ENCODE measurements around the gene DHRSX. TPM values are rescaled to one million over a fixed set of nuclear protein-coding genes. Genes with fewer than 3 reads are reported as not detected.
A peak's percentile ranks its signal among the peaks of the same experiment; 100 is the strongest.

Gene DHRSX
- total RNA-seq, 1 donor from 2014 or later, result 65.4 TPM

- Mint-ChIP-seq H3K27me3 (no peaks in the 10 kb centered on the region), H3K9me3 (ENCODE audit: low read depth) (peaks cover 3% of the 10 kb centered on the region), H3K4me3 (ENCODE audit: low read depth) (no peak overlapping the region), H3K27ac (no peak overlapping the region), H3K4me1 (ENCODE audit: low read depth) (no peaks in the 10 kb centered on the region), H3K36me3 (ENCODE audit: insufficient read depth) (peaks cover 35% of the 10 kb centered on the region)
- TF ChIP-seq CTCF (IDR thresholded peaks at IDR 0.05; ENCODE audit: unreplicated experiment), result no peak
- no peak for DNase-seq (ENCODE audit: low spot score, unreplicated experiment)
Observed at GRCh38 chrX:2434270-2435163, 66.3 kb downstream of the DHRSX start.

- Mint-ChIP-seq H3K9me3 (ENCODE audit: low read depth) (peaks cover 5% of the 10 kb centered on the region), H3K4me3 (ENCODE audit: low read depth) (no peak overlapping the region), H3K4me1 (ENCODE audit: low read depth) (no peaks in the 10 kb centered on the region), H3K27me3 (no peaks in the 10 kb centered on the region), H3K36me3 (ENCODE audit: insufficient read depth) (peaks cover 38% of the 10 kb centered on the region), H3K27ac (peak overlapping the region; percentile 26)
- no peak for TF ChIP-seq CTCF (IDR thresholded peaks at IDR 0.05; ENCODE audit: unreplicated experiment)
- DNase-seq (ENCODE audit: low spot score, unreplicated experiment), result no peak
Observed at GRCh38 chrX:2432298-2432863, 68.4 kb downstream of the DHRSX start.

GRCh38 chrX:2430265-2430825 lies 70.4 kb downstream of the DHRSX start:
- H3K36me3 Mint-ChIP-seq (ENCODE audit: insufficient read depth), result peaks cover 53% of the 10 kb centered on the region

GRCh38 chrX:2427737-2428136 lies 73.0 kb downstream of the DHRSX start:
- no peak for TF ChIP-seq CTCF (IDR thresholded peaks at IDR 0.05; ENCODE audit: unreplicated experiment)
- Mint-ChIP-seq H3K27me3 (no peaks in the 10 kb centered on the region), H3K4me1 (ENCODE audit: low read depth) (no peaks in the 10 kb centered on the region), H3K36me3 (ENCODE audit: insufficient read depth) (peaks cover 49% of the 10 kb centered on the region), H3K4me3 (ENCODE audit: low read depth) (no peak overlapping the region), H3K27ac (no peak overlapping the region), H3K9me3 (ENCODE audit: low read depth) (peaks cover 18% of the 10 kb centered on the region)
- DNase-seq (ENCODE audit: low spot score, unreplicated experiment), result no peak

More at GRCh38 chrX:2430265-2430825, 70.4 kb downstream of the DHRSX start:
- no peak overlapping the region for H3K27ac Mint-ChIP-seq
- H3K27me3 Mint-ChIP-seq, result no peaks in the 10 kb centered on the region
- no peaks in the 10 kb centered on the region for H3K4me1 Mint-ChIP-seq (ENCODE audit: low read depth)
- no peak overlapping the region for H3K4me3 Mint-ChIP-seq (ENCODE audit: low read depth)
- H3K9me3 Mint-ChIP-seq (ENCODE audit: low read depth), result peaks cover 14% of the 10 kb centered on the region
- TF ChIP-seq CTCF (IDR thresholded peaks at IDR 0.05; ENCODE audit: unreplicated experiment), result no peak
- DNase-seq (ENCODE audit: low spot score, unreplicated experiment), result no peak

DNA sequence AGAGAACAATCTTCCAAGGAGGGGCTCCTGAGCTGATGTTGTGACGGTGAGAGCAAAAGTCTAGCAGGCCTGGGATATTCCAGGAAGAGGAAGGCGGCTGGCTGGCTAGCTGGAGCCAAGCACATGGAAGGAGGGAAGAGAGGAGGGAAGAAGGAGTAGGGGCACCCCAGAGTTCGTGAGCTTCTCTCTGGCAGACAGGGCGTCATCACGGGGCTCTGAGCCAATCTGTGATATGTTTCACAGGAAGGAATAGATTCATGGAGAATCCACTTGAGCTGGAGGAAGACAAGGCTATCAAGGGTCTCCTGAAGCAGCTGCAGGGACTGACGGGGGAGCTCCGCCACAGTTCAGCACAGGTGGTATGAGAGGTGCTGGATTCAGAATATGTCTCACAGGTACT lies 73.6 kb downstream of the DHRSX start:
- TF ChIP-seq CTCF (IDR thresholded peaks at IDR 0.05; ENCODE audit: unreplicated experiment), result no peak
- Mint-ChIP-seq H3K4me3 (ENCODE audit: low read depth) (no peak overlapping the region), H3K27ac (no peak overlapping the region), H3K4me1 (ENCODE audit: low read depth) (no peaks in the 10 kb centered on the region), H3K9me3 (ENCODE audit: low read depth) (peaks cover 18% of the 10 kb centered on the region), H3K36me3 (ENCODE audit: insufficient read depth) (peaks cover 45% of the 10 kb centered on the region), H3K27me3 (no peaks in the 10 kb centered on the region)
- DNase-seq (ENCODE audit: low spot score, unreplicated experiment), result no peak

Measured in progenitor cell of endocrine pancreas (in vitro differentiated cells).